Measurements from ENCODE around the gene RPN1.

DNA sequence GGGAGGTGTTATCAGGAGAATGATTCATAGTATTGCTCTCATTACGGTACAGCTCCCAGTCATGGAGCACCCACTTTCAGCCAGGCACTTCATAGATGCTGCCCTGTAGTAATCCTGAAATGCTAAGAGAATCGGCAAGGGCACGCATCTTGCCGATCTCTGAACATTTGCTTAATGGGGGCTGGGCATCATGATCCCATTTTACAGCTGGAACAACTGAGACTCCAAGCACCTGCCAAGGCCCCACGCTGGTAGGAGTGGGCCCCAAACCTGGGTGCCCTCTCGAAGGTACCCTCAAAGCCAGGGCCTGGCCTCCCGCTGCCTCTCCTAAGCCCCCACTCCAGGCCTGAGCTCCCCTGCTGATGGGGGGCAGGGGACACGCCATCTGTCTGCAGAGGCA lies 47.3 kb downstream of the RPN1 start:
- TF ChIP-seq POLR2A (IDR thresholded peaks at IDR 0.05; ENCODE audit: low read depth, low read length) (no peak), POLR2AphosphoS5 (IDR thresholded peaks at IDR 0.05; ENCODE audit: low read depth, low read length) (no peak)
